Epithelial cell of esophagus (primary cell): ENCODE measurements around the gene SCIMP.

Experiments
- DNase-seq: peaks from one replicate; pipeline ENCODE4 v3.0.0; 2010; ENCODE audit warnings: low read depth
- H3K4me3 ChIP-seq: 2 replicates; pipeline ENCODE4 v1.5.1; 2011; ENCODE audit warnings: mild to moderate bottlenecking, low read length, control low read depth
- TF ChIP-seq, protein P1 (sequence below): IDR thresholded peaks from 2 replicates; pipeline ENCODE4 v1.5.1; 2011; ENCODE audit warnings: low read depth, mild to moderate bottlenecking, low read length, control low read depth, inconsistent platforms; ENCODE audit not compliant: insufficient read depth; ENCODE audit errors: missing control alignments

The SCIMP gene

DNA sequence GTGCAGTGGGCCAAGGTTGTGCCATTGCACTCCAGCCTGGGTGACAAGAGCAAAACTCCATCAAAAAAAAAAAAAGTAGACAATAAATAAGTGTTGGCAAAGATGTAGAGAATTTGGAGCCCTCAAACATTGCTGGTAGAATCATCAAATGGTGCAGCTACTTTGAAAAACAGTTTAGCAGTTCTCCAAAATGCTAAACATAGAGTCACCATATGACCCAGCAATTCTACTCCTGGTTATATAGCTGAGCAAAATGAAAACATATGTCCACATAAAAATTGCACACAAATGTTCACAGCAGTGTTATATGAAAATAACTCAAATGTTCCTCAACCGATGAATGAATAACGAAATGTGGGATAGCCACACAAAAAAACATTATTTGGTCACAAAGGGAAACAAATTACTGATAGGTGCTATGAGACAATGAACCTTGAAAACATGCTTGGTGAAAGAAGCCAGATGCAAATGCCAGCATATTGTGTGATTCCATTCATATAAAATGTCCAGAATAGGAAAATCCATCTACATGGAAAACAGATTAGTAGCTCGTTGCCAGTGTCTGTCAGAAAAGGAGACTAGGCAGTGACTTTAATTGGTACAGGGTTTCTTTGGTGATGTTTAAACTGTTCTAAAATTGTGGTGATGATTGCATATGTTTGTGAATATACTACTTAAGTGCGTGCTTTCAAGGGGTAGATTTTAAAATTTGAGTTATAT is 34.7 kb upstream of the SCIMP start:
- no peak for DNase-seq
- no peak overlapping the region for H3K4me3 ChIP-seq
- TF ChIP-seq, protein P1, sequence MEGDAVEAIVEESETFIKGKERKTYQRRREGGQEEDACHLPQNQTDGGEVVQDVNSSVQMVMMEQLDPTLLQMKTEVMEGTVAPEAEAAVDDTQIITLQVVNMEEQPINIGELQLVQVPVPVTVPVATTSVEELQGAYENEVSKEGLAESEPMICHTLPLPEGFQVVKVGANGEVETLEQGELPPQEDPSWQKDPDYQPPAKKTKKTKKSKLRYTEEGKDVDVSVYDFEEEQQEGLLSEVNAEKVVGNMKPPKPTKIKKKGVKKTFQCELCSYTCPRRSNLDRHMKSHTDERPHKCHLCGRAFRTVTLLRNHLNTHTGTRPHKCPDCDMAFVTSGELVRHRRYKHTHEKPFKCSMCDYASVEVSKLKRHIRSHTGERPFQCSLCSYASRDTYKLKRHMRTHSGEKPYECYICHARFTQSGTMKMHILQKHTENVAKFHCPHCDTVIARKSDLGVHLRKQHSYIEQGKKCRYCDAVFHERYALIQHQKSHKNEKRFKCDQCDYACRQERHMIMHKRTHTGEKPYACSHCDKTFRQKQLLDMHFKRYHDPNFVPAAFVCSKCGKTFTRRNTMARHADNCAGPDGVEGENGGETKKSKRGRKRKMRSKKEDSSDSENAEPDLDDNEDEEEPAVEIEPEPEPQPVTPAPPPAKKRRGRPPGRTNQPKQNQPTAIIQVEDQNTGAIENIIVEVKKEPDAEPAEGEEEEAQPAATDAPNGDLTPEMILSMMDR: no peak

DNA sequence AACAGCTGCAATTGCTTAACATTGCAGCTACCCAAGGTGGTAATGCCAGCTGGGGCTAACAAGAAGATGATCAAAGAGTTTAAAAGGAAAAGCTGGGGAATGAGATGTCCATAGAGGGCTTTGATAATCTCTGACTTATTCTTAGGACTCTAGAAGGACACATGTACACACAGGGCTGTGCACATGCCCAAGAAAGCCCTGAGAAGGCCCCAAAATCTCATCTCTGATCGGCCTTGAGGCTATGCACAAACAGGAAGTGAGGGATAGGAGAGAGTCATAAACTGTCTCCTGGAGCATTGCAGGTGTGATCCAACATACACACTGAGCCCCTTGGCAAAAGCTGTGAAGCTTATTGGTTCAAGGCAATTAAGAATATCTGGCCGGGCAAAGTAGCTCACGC is 30.2 kb upstream of the SCIMP start:
- no peak for DNase-seq
- TF ChIP-seq, protein P1: no peak
- no peak overlapping the region for H3K4me3 ChIP-seq

GRCh38 chr17:5263441-5263840 is 28.8 kb upstream of the SCIMP start:
- no peak for DNase-seq
- TF ChIP-seq, protein P1: no peak
- H3K4me3 ChIP-seq: no peak overlapping the region

DNA sequence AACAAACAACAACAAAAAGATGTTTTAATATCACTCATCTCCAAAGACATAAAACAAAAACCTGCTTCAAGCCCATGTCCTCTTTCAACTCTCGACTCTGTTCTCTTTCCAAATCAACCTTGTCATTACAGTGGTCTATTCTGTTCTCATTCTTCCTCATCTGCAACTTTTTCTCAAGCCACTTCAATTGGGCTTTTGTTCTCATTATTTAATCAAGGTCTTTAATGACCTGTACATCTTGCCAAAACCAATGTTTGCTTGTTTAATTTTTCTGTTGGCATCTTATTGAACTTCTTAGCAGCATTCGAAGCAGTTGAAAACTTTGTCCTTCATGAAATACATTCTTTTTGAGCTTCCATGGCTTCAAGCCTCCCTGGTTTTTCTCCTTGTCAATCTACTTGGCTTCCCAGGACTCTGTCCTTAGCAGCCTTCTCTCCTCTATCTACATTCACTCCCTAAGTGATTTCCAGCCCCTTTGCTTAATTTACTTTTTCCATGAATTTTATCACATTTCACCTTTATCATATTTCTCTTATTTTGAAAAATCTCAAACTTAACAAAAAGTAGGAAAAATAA is 27.8 kb upstream of the SCIMP start:
- DNase-seq: no peak
- H3K4me3 ChIP-seq: no peak overlapping the region
- TF ChIP-seq, protein P1: no peak

DNA sequence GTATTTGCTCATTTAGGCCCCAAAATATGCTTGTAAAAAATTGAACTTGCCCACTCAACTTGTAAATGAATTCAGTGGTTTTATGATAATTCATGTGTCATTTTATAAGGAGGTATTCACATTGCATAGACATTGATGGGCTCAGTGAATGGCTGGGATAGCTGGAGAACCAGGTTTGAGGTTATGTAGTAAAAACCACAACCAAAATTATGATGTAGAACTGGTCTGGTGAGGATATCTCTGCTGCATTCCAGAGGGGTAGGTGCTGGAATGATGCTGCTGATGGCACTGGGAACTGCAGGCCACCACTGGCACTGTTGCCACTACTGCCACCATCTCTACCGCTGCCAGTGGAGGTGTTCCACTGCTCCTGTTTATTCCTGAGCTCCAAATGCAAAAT is 25.9 kb upstream of the SCIMP start:
- no peak overlapping the region for H3K4me3 ChIP-seq
- TF ChIP-seq, protein P1: no peak

GRCh38 chr17:5257124-5257523 is 22.5 kb upstream of the SCIMP start:
- no peak overlapping the region for H3K4me3 ChIP-seq
- DNase-seq: no peak
- TF ChIP-seq, protein P1: no peak

More for the DNA sequence above, 25.9 kb upstream of the SCIMP start:
- peak; percentile 39 for DNase-seq
